22Rv1 (cell line): ENCODE results near the gene ACBD3.

ENCODE experiments used
- H3K27ac ChIP-seq: fragments of 450-650 bp; 2 replicates; pipeline ENCODE4 v1.5.1; 2017
- ZFX ChIP-seq: fragments of 450-650 bp; IDR thresholded peaks from 2 replicates; pipeline ENCODE4 v1.6.1; 2017; ENCODE audit warnings: antibody characterized with exemption, borderline replicate concordance
- TF ChIP-seq, protein P1 (sequence below): fragments of 450-650 bp; IDR thresholded peaks from 2 replicates; pipeline ENCODE4 v1.5.1; 2017; ENCODE audit warnings: mild to moderate bottlenecking

ACBD3 gene

DNA sequence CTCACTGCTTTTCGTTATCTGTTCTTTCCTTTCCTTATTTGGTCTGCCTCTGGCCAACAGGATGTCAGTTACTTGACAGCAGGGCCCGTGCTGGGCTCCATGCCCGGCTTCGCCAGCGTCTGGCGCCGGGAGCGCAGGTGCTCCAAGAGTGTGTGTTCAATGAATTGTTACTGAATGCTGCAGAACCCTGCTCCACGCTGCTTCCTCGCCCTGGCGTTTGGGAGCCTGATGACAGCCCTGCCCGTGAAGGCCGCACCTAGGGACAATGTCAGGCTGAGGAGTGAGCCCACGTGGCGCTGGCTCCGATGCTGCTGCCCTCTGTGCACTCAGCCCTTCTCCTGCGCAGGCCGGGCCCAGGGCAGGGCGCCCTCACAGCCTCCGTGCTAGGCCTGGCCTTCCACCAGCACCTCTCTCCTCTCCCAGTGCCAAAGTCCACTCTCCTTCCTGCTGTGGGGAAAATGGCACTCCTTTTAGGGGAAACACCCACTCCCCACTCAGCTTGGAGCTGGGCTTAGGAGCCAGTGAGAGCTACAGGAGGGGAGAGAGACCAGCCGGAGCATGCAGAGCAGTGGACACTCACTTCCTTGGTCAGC, 51.4 kb downstream of the ACBD3 start:
- H3K27ac ChIP-seq, result peak overlapping the region; percentile 94
- TF ChIP-seq, protein P1, sequence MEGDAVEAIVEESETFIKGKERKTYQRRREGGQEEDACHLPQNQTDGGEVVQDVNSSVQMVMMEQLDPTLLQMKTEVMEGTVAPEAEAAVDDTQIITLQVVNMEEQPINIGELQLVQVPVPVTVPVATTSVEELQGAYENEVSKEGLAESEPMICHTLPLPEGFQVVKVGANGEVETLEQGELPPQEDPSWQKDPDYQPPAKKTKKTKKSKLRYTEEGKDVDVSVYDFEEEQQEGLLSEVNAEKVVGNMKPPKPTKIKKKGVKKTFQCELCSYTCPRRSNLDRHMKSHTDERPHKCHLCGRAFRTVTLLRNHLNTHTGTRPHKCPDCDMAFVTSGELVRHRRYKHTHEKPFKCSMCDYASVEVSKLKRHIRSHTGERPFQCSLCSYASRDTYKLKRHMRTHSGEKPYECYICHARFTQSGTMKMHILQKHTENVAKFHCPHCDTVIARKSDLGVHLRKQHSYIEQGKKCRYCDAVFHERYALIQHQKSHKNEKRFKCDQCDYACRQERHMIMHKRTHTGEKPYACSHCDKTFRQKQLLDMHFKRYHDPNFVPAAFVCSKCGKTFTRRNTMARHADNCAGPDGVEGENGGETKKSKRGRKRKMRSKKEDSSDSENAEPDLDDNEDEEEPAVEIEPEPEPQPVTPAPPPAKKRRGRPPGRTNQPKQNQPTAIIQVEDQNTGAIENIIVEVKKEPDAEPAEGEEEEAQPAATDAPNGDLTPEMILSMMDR, result peak; percentile 15; the same call in 1 of the 2 replicates
- TF ChIP-seq ZFX, result no peak

DNA sequence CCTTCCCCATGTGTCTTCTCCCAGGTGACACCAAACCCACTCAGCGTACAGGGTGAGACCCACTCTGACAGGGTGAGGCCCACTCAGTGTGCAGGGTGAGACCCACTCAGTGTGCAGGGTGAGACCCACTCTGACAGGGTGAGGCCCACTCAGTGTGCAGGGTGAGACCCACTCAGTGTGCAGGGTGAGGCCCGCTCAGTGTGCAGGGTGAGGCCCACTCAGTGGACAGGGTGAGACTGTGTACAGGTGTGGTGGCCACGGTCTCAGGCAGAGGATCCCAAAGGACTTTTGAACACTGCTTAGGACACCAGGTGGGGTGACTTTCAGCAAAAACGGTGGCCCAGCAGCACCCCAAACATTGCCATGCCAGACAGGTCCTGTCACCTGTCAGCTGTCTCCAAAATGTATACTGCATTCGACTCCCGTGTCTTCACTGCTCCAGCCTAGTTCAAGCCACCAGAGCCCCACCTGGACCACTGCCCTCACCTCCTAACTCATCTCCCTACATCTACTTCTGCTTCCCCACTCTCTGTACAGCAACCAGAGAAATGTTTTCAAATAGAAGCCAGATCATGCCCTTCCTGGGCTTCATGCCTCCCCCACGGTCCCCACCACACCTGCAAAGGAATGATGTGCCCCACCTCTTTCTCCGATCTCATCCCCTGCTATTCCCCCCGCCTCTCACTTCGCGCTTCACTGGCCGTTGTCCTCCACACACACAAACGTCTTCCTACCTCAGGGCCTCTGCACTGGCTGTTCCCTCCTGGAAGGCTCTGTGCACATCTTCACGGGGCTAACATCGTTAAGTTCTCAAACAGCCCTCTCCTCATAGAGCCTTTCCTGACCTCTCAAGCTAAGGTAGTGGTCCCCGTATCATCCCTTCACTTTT, 52.1 kb downstream of the ACBD3 start:
- peak overlapping the region; percentile 94 for H3K27ac ChIP-seq
- TF ChIP-seq, protein P1, result no peak
- TF ChIP-seq ZFX, result no peak

- TF ChIP-seq ZFX, result no peak
- TF ChIP-seq, protein P1, result no peak
- H3K27ac ChIP-seq, result peak overlapping the region; percentile 94
These were observed 52.9 kb downstream of the ACBD3 start for GRCh38 chr1:226133504-226134123.

DNA sequence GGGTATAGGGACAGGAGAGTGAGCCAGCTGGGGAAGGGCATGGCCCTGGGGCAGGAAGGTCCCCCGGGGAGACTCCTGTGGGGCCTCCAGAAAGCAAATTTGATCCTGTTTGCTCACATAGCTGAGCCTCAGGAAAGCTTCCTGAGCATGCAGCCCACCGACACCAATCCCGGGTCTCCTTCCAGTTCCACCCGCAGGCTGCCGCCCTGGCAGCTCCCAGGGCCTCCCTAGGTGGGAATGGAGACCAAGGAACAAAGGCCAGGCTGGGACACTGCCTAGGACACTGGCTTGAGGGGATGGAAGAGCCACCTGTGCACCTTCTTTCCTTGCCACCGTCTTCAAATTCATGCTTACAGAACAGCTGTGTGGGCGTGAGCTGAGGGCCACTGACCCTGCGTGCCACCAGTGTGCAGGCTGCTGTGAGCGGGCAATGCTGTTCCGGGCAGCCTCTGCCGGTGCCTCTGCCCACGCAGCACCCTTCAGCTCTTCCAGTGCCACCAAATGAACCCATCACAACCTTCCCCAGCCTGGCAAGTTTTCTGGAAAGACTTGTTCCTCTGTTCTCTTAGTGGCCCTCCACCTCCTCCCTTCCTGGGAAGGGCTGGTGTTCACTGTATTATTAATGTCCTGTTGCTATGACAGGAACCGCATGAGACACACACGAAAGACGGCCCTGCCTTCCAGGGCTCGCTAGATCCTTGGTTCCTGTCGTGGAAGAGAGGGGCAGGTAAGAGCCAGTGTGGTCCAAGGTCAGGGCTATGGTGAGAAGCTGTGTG, 53.6 kb downstream of the ACBD3 start:
- peak overlapping the region; percentile 94 for H3K27ac ChIP-seq
- no peak for TF ChIP-seq ZFX
- TF ChIP-seq, protein P1, result no peak

DNA sequence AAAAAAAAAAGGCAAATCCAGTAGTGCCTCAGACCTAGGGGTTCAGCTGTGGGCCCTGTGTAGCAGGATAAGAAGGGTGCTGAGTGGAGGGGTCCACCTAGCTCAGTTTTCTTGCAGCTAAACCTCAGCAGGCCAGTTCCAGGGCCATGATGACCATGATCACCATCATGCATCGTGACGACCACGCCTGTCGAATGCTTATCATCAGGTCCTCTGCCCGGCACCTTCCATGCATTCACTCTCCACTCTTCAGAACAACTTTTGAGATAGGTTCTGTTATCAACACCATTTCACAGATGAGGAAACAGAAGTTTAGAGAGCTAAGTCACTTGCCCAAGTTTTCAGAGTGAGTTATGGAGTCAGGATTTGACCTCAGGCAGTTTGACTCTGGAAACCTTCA, 54.9 kb downstream of the ACBD3 start:
- H3K27ac ChIP-seq, result peak overlapping the region; percentile 94
- TF ChIP-seq ZFX, result no peak
- TF ChIP-seq, protein P1, result no peak

DNA sequence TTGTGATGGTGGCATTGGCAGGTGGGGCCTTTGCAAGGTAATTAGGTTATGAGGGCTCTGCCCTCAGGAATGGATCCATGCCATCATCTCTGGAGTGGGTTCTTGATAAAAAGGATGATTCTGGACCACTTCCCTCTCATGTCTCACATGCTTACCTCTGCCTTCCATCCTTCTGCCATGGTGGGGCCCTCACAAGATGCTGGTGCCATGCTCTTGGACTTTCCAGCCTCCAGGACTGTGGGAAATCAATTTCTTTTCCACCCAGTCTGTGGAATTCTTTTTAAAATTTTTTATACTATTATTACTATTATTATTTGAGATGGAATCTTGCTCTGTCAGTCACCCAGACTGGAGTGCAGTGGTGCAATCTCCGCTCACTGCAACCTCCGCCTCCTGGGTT, 57.3 kb downstream of the ACBD3 start:
- H3K27ac ChIP-seq, result peak overlapping the region; percentile 100
- TF ChIP-seq ZFX, result no peak
- TF ChIP-seq, protein P1, result no peak
